Measurements from ENCODE around the gene FRMD4A. TPM values are rescaled to one million over a fixed set of nuclear protein-coding genes. Genes with fewer than 3 reads are reported as not detected.
"Not testable (repeated sequence)": the region's sequence is repeated elsewhere in the genome, so short reads cannot be mapped to it uniquely, and the experiment has no call there.

Gene FRMD4A
- total RNA-seq, 1 experiment from 2014 or later = 19.6 TPM

- Mint-ChIP-seq H3K4me3 (no peak overlapping the region), H3K36me3 (ENCODE audit: insufficient read depth in 1 of 3, low read depth in 3 of 3) (peaks cover 0 to 2% (median 0%) of the 10 kb centered on the region in 3 experiments; a peak in 2 of 7 replicates), H3K27me3 (ENCODE audit: low read depth) (no peaks in the 10 kb centered on the region), H3K27ac (no peak overlapping the region), H3K4me1 (no peaks in the 10 kb centered on the region), H3K9me3 (peaks cover 0 to 2% of the 10 kb centered on the region in 2 experiments; a peak in 3 of 5 replicates)
- Histone ChIP-seq H3K27me3 (ENCODE audit: insufficient read depth, low read length) (no peaks in the 10 kb centered on the region), H3K4me2 (ENCODE audit: insufficient read depth, insufficient read length, low read length) (no peak overlapping the region), H4K5ac (ENCODE audit: insufficient read length, low read depth, low read length) (no peak overlapping the region), H2BK120ac (ENCODE audit: low read depth, low read length, poor library complexity, severe bottlenecking) (no peak overlapping the region), H3T11ph (ENCODE audit: low read length) (no peak overlapping the region), H4K91ac (ENCODE audit: insufficient read length, low read depth, low read length) (no peak overlapping the region), H2AFZ (ENCODE audit: low read length) (no peak overlapping the region), H2BK12ac (ENCODE audit: insufficient read length, low read depth, low read length) (no peak overlapping the region), H2BK20ac (ENCODE audit: low read depth, low read length, poor library complexity, severe bottlenecking) (no peak overlapping the region), H2BK15ac (ENCODE audit: low read depth, low read length) (no peak overlapping the region), H3K9ac (ENCODE audit: extremely low read depth, insufficient read length, low read length) (no peak overlapping the region), H3K4ac (ENCODE audit: low read depth, low read length) (no peak overlapping the region), H3K27ac (ENCODE audit: insufficient read length, low read depth, low read length) (no peak overlapping the region), H3K56ac (ENCODE audit: insufficient read length, low read depth, low read length) (no peak overlapping the region), H3K18ac (ENCODE audit: insufficient read length, low read depth, low read length) (no peak overlapping the region), H3K79me1 (ENCODE audit: insufficient read depth, low read depth, low read length, poor library complexity, severe bottlenecking) (no peaks in the 10 kb centered on the region), H3K14ac (ENCODE audit: insufficient read depth, low read length) (no peak overlapping the region), H2AK5ac (ENCODE audit: insufficient read length, low read length) (no peak overlapping the region), H3K4me1 (ENCODE audit: insufficient read depth, low read length) (no peaks in the 10 kb centered on the region), H3K23me2 (ENCODE audit: insufficient read length, low read depth, low read length, poor library complexity, severe bottlenecking) (no peaks in the 10 kb centered on the region), H4K20me1 (ENCODE audit: control insufficient read depth, insufficient read depth, insufficient read length) (no peaks in the 10 kb centered on the region), H4K8ac (replicated peaks; ENCODE audit: insufficient read length, low read depth, low read length) (no peak overlapping the region), H2BK5ac (ENCODE audit: insufficient read length, low read length) (no peak overlapping the region), H3K23ac (ENCODE audit: insufficient read length, low read depth, low read length) (no peak overlapping the region), H3K79me2 (ENCODE audit: insufficient read depth, low read length) (no peaks in the 10 kb centered on the region), H3K9me3 (ENCODE audit: control insufficient read depth, low read depth, low read length) (no peaks in the 10 kb centered on the region)
- WGBS (ENCODE audit: extremely low coverage, insufficient read length, low lambda C conversion rate) = no CpG with 5 or more reads among the region's 2 CpGs
- no peak for DNase-seq
- TF ChIP-seq, protein P1, sequence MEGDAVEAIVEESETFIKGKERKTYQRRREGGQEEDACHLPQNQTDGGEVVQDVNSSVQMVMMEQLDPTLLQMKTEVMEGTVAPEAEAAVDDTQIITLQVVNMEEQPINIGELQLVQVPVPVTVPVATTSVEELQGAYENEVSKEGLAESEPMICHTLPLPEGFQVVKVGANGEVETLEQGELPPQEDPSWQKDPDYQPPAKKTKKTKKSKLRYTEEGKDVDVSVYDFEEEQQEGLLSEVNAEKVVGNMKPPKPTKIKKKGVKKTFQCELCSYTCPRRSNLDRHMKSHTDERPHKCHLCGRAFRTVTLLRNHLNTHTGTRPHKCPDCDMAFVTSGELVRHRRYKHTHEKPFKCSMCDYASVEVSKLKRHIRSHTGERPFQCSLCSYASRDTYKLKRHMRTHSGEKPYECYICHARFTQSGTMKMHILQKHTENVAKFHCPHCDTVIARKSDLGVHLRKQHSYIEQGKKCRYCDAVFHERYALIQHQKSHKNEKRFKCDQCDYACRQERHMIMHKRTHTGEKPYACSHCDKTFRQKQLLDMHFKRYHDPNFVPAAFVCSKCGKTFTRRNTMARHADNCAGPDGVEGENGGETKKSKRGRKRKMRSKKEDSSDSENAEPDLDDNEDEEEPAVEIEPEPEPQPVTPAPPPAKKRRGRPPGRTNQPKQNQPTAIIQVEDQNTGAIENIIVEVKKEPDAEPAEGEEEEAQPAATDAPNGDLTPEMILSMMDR (conservative IDR thresholded peaks at IDR 0.05) = no peak
Measured at GRCh38 chr10:14068601-14069250, 262.0 kb downstream of the FRMD4A start.

- H2BK12ac ChIP-seq (ENCODE audit: insufficient read length, low read depth, low read length); H3K23ac ChIP-seq (ENCODE audit: insufficient read length, low read depth, low read length); H2BK20ac ChIP-seq (ENCODE audit: low read depth, low read length, poor library complexity, severe bottlenecking); H3K23me2 ChIP-seq (ENCODE audit: insufficient read length, low read depth, low read length, poor library complexity, severe bottlenecking); H3K56ac ChIP-seq (ENCODE audit: insufficient read length, low read depth, low read length); H4K20me1 ChIP-seq (ENCODE audit: control insufficient read depth, insufficient read depth, insufficient read length); H3K27me3 ChIP-seq (ENCODE audit: insufficient read depth, low read length); DNase-seq; H2AK5ac ChIP-seq (ENCODE audit: insufficient read length, low read length); H2BK5ac ChIP-seq (ENCODE audit: insufficient read length, low read length); H4K91ac ChIP-seq (ENCODE audit: insufficient read length, low read depth, low read length); H3K9me3 Mint-ChIP-seq; H3K18ac ChIP-seq (ENCODE audit: insufficient read length, low read depth, low read length); H3K9me3 ChIP-seq (ENCODE audit: control insufficient read depth, low read depth, low read length); H3K79me2 ChIP-seq (ENCODE audit: insufficient read depth, low read length); H3T11ph ChIP-seq (ENCODE audit: low read length); H3K4me1 Mint-ChIP-seq; H3K79me1 ChIP-seq (ENCODE audit: insufficient read depth, low read depth, low read length, poor library complexity, severe bottlenecking); H4K5ac ChIP-seq (ENCODE audit: insufficient read length, low read depth, low read length); H3K4me1 ChIP-seq (ENCODE audit: insufficient read depth, low read length); H2BK120ac ChIP-seq (ENCODE audit: low read depth, low read length, poor library complexity, severe bottlenecking); H3K14ac ChIP-seq (ENCODE audit: insufficient read depth, low read length); H3K36me3 Mint-ChIP-seq (ENCODE audit: insufficient read depth in 1 of 3, low read depth in 3 of 3); H3K4ac ChIP-seq (ENCODE audit: low read depth, low read length); H4K8ac ChIP-seq (replicated peaks; ENCODE audit: insufficient read length, low read depth, low read length); H3K27ac Mint-ChIP-seq; H2BK15ac ChIP-seq (ENCODE audit: low read depth, low read length); H3K4me2 ChIP-seq (ENCODE audit: insufficient read depth, insufficient read length, low read length); H3K9ac ChIP-seq (ENCODE audit: extremely low read depth, insufficient read length, low read length); H3K27me3 Mint-ChIP-seq (ENCODE audit: low read depth); H3K4me3 Mint-ChIP-seq; H2AFZ ChIP-seq (ENCODE audit: low read length); H3K27ac ChIP-seq (ENCODE audit: insufficient read length, low read depth, low read length): not testable (repeated sequence)
- WGBS (ENCODE audit: extremely low coverage, insufficient read length, low lambda C conversion rate) = no CpG with 5 or more reads among the region's 5 CpGs
Measured at GRCh38 chr10:14067638-14068037, 263.1 kb downstream of the FRMD4A start.

Data from H9 (cell line).